H9 (cell line): ENCODE data around the gene P2RX6. TPM values are rescaled to one million over a fixed set of nuclear protein-coding genes. Genes with fewer than 3 reads are reported as not detected.
"Not testable (repeated sequence)": the region's sequence is repeated elsewhere in the genome, so short reads cannot be mapped to it uniquely, and the experiment has no call there.

ENCODE experiments used
- DNase-seq: peaks from one replicate; pipeline ENCODE4 v3.0.0-alpha.2; 2017
- H2AFZ ChIP-seq: one replicate; pipeline ENCODE4 v1.6.1; 2013; ENCODE audit warnings: mild to moderate bottlenecking, low read length, control low read depth, moderate library complexity
- H2AK5ac ChIP-seq: 2 replicates; pipeline ENCODE4 v1.6.1; 2013; ENCODE audit warnings: low read length, control low read depth, mixed read lengths; ENCODE audit not compliant: insufficient read length
- H2BK120ac ChIP-seq: one replicate; pipeline ENCODE4 v1.6.1; 2013; ENCODE audit warnings: low read depth, mild to moderate bottlenecking, low read length, control low read depth, inconsistent platforms; ENCODE audit not compliant: poor library complexity, severe bottlenecking
- H2BK12ac ChIP-seq: 2 replicates; pipeline ENCODE4 v1.6.1; 2013; ENCODE audit warnings: low read length, control low read depth, mixed read lengths, low read depth; ENCODE audit not compliant: insufficient read length
- H2BK15ac ChIP-seq: 2 replicates; pipeline ENCODE4 v1.6.1; 2013; ENCODE audit warnings: low read depth, low read length, control low read depth
- H2BK20ac ChIP-seq: one replicate; pipeline ENCODE4 v1.6.1; 2013; ENCODE audit warnings: low read depth, mild to moderate bottlenecking, low read length, control low read depth, inconsistent platforms; ENCODE audit not compliant: poor library complexity, severe bottlenecking
- H2BK5ac ChIP-seq: 2 replicates; pipeline ENCODE4 v1.6.1; 2013; ENCODE audit warnings: low read length, control low read depth, mixed read lengths; ENCODE audit not compliant: insufficient read length
- H3K14ac ChIP-seq: 2 replicates; pipeline ENCODE4 v1.6.1; 2013; ENCODE audit warnings: low read length, control low read depth; ENCODE audit not compliant: insufficient read depth
- H3K18ac ChIP-seq: 2 replicates; pipeline ENCODE4 v1.6.1; 2013; ENCODE audit warnings: low read depth, mild to moderate bottlenecking, mixed read lengths, low read length, control low read depth; ENCODE audit not compliant: insufficient read length
- H3K23ac ChIP-seq: 2 replicates; pipeline ENCODE4 v1.6.1; 2013; ENCODE audit warnings: low read length, control low read depth, mixed read lengths, low read depth; ENCODE audit not compliant: insufficient read length
- H3K23me2 ChIP-seq: 2 replicates; pipeline ENCODE4 v1.6.1; 2013; ENCODE audit warnings: low read depth, mild to moderate bottlenecking, mixed read lengths, low read length, control low read depth; ENCODE audit not compliant: insufficient read length, poor library complexity, severe bottlenecking
- H3K27ac ChIP-seq: 2 replicates; pipeline ENCODE4 v1.5.1; 2013; ENCODE audit warnings: low read length, control low read depth, mixed read lengths, low read depth; ENCODE audit not compliant: insufficient read length
- H3K27me3 ChIP-seq: 2 replicates; pipeline ENCODE4 v1.6.1; 2013; ENCODE audit warnings: low read length, control low read depth, inconsistent platforms; ENCODE audit not compliant: insufficient read depth
- H3K4ac ChIP-seq: 2 replicates; pipeline ENCODE4 v1.6.1; 2013; ENCODE audit warnings: low read depth, mild to moderate bottlenecking, control low read depth, inconsistent platforms, low read length, moderate library complexity
- H3K4me1 ChIP-seq: 2 replicates; pipeline ENCODE4 v1.6.1; 2013; ENCODE audit warnings: low read length, control low read depth, inconsistent platforms; ENCODE audit not compliant: insufficient read depth
- H3K4me2 ChIP-seq: 2 replicates; pipeline ENCODE4 v1.6.1; 2013; ENCODE audit warnings: low read length, control low read depth, mixed read lengths; ENCODE audit not compliant: insufficient read length, insufficient read depth
- H3K56ac ChIP-seq: 2 replicates; pipeline ENCODE4 v1.6.1; 2013; ENCODE audit warnings: low read depth, mild to moderate bottlenecking, mixed read lengths, low read length, control low read depth; ENCODE audit not compliant: insufficient read length
- H3K79me1 ChIP-seq: 2 replicates; pipeline ENCODE4 v1.6.1; 2013; ENCODE audit warnings: low read depth, mild to moderate bottlenecking, moderate library complexity, low read length, control low read depth, inconsistent platforms; ENCODE audit not compliant: insufficient read depth, poor library complexity, severe bottlenecking
- H3K79me2 ChIP-seq: 2 replicates; pipeline ENCODE4 v1.6.1; 2013; ENCODE audit warnings: low read length, control low read depth, inconsistent platforms; ENCODE audit not compliant: insufficient read depth
- H3K9ac ChIP-seq: 2 replicates; pipeline ENCODE4 v1.6.1; 2013; ENCODE audit warnings: low read length, control low read depth, mixed read lengths; ENCODE audit not compliant: insufficient read length; ENCODE audit errors: extremely low read depth
- H3K9me3 ChIP-seq: one replicate; pipeline ENCODE4 v1.6.1; 2013; ENCODE audit warnings: low read depth, low read length, inconsistent platforms; ENCODE audit not compliant: control insufficient read depth
- H3T11ph ChIP-seq: one replicate; pipeline ENCODE4 v1.6.1; 2013; ENCODE audit warnings: mild to moderate bottlenecking, low read length, control low read depth, inconsistent platforms
- H4K20me1 ChIP-seq: one replicate; pipeline ENCODE4 v1.6.1; 2013; ENCODE audit not compliant: control insufficient read depth, insufficient read length, insufficient read depth
- H4K5ac ChIP-seq: 2 replicates; pipeline ENCODE4 v1.6.1; 2013; ENCODE audit warnings: low read depth, mild to moderate bottlenecking, mixed read lengths, low read length, control low read depth; ENCODE audit not compliant: insufficient read length
- H4K8ac ChIP-seq: replicated peaks from 2 replicates; pipeline ENCODE4 v1.6.1; 2013; ENCODE audit warnings: low read length, control low read depth, mixed read lengths, low read depth; ENCODE audit not compliant: insufficient read length
- H4K91ac ChIP-seq: 2 replicates; pipeline ENCODE4 v1.6.1; 2013; ENCODE audit warnings: low read depth, mild to moderate bottlenecking, moderate library complexity, mixed read lengths, low read length, control low read depth; ENCODE audit not compliant: insufficient read length
- H3K27ac Mint-ChIP-seq, 3 experiments: 2 replicates in 2 of 3; 3 replicates in 1 of 3; pipeline ENCODE4 v1.8.0; 2020 to 2021; ENCODE audit warnings: mixed read lengths in 3 of 3, mild to moderate bottlenecking in 1 of 3, moderate library complexity in 1 of 3
- H3K27me3 Mint-ChIP-seq: 2 replicates; pipeline ENCODE4 v1.8.0; 2021; ENCODE audit warnings: low read depth, mild to moderate bottlenecking, moderate library complexity, mixed read lengths
- H3K36me3 Mint-ChIP-seq, 3 experiments: 2 replicates in 2 of 3; 3 replicates in 1 of 3; pipeline ENCODE4 v1.8.0; 2020 to 2021; ENCODE audit warnings: low read depth in 3 of 3, mixed read lengths in 3 of 3; ENCODE audit not compliant: insufficient read depth in 1 of 3
- H3K4me1 Mint-ChIP-seq, 2 experiments: 2 replicates each; pipeline ENCODE4 v1.8.0; 2020; ENCODE audit warnings: mixed read lengths in 2 of 2
- H3K4me3 Mint-ChIP-seq, 2 experiments: 2 replicates in 1 of 2; 3 replicates in 1 of 2; pipeline ENCODE4 v1.8.0; 2020 to 2021; ENCODE audit warnings: mild to moderate bottlenecking in 2 of 2, mixed read lengths in 2 of 2, moderate library complexity in 1 of 2
- H3K9me3 Mint-ChIP-seq, 2 experiments: 2 replicates in 1 of 2; 3 replicates in 1 of 2; pipeline ENCODE4 v1.8.0; 2020; ENCODE audit warnings: mild to moderate bottlenecking in 2 of 2, mixed read lengths in 2 of 2, moderate library complexity in 1 of 2
- WGBS: extraction: QIAGEN DNeasy Blood & Tissue Kit; methylation state at CpG from one replicate; pipeline ENCODE4 v1.1.7; 2013; ENCODE audit warnings: missing lambda C conversion rate, low lambda C conversion rate, mixed read lengths; ENCODE audit not compliant: insufficient read length; ENCODE audit errors: extremely low coverage; 5-methylcytosine and 5-hydroxymethylcytosine counted together
- total RNA-seq: library from RNA; stranded (reverse); gene quantifications from 2 replicates; pipeline ENCODE4 v1.2.1, GENCODE V29; 2021
- TF ChIP-seq, protein P1 (sequence below): fragments of 200-600 bp; sonication (generic); conservative IDR thresholded peaks from 3 replicates; pipeline ENCODE4 v1.8.0; 2021; ENCODE audit warnings: antibody characterized with exemption, mild to moderate bottlenecking

The P2RX6 gene
- total RNA-seq, 1 experiment from 2014 or later, result not detected

DNA sequence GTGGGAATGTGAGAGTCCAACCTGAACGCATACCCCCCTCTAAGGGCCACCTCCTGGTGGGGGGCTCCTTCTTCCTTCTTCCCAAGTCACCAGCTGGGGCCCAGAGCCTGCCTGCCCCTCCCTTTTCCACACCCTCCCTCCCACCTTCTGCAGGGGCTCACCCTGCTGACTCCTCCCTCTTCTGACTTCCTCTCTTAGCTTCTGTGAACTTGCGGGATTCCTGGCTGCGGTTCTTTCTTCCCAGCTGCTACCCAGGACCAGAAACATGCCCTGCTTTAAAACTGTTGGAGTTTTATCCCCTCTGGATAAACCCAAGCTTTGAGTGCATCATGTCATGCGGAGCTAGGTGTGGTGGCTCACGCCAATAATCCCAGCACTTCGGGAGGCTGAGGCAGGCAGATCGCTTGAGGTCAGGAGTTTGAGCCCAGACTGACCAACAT is 40.9 kb downstream of the P2RX6 start:
- H3K23ac ChIP-seq, result no peak overlapping the region
- no peak overlapping the region for H3K14ac ChIP-seq
- no peak overlapping the region for H4K8ac ChIP-seq
- H3K4me1 ChIP-seq, result peaks cover 5% of the 10 kb centered on the region; the same call in 1 of the 2 replicates
- no peak overlapping the region for H4K91ac ChIP-seq
- Mint-ChIP-seq H3K36me3 (no peaks in the 10 kb centered on the region), H3K9me3 (no peaks in the 10 kb centered on the region; a peak in 1 of 5 replicates), H3K4me1 (peaks cover 26 to 37% of the 10 kb centered on the region in 2 experiments), H3K27me3 (peaks cover 7% of the 10 kb centered on the region), H3K4me3 (no peak overlapping the region), H3K27ac (peak overlapping the region in 1 of 3 experiments; percentile 44; a peak in 1 of 7 replicates)
- H3K79me1 ChIP-seq, result no peaks in the 10 kb centered on the region
- no peak overlapping the region for H3K9ac ChIP-seq
- no peak overlapping the region for H3T11ph ChIP-seq
- no peak overlapping the region for H2BK20ac ChIP-seq
- DNase-seq, result peak; percentile 60
- H2BK5ac ChIP-seq, result no peak overlapping the region
- H2AK5ac ChIP-seq, result no peak overlapping the region
- H3K27me3 ChIP-seq, result no peaks in the 10 kb centered on the region
- no peaks in the 10 kb centered on the region for H3K79me2 ChIP-seq
- H2BK15ac ChIP-seq, result no peak overlapping the region
- no peak overlapping the region for H3K27ac ChIP-seq
- H3K4ac ChIP-seq, result no peak overlapping the region
- no peak overlapping the region for H3K18ac ChIP-seq
- TF ChIP-seq, protein P1, sequence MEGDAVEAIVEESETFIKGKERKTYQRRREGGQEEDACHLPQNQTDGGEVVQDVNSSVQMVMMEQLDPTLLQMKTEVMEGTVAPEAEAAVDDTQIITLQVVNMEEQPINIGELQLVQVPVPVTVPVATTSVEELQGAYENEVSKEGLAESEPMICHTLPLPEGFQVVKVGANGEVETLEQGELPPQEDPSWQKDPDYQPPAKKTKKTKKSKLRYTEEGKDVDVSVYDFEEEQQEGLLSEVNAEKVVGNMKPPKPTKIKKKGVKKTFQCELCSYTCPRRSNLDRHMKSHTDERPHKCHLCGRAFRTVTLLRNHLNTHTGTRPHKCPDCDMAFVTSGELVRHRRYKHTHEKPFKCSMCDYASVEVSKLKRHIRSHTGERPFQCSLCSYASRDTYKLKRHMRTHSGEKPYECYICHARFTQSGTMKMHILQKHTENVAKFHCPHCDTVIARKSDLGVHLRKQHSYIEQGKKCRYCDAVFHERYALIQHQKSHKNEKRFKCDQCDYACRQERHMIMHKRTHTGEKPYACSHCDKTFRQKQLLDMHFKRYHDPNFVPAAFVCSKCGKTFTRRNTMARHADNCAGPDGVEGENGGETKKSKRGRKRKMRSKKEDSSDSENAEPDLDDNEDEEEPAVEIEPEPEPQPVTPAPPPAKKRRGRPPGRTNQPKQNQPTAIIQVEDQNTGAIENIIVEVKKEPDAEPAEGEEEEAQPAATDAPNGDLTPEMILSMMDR, result no peak
- no CpG with 5 or more reads among the region's 7 CpGs for WGBS
- no peaks in the 10 kb centered on the region for H3K23me2 ChIP-seq
- no peaks in the 10 kb centered on the region for H3K9me3 ChIP-seq
- H2BK120ac ChIP-seq, result no peak overlapping the region
- H3K4me2 ChIP-seq, result no peak overlapping the region
- H4K5ac ChIP-seq, result no peak overlapping the region
- no peak overlapping the region for H2AFZ ChIP-seq
- no peaks in the 10 kb centered on the region for H4K20me1 ChIP-seq
- H3K56ac ChIP-seq, result no peak overlapping the region
- no peak overlapping the region for H2BK12ac ChIP-seq

DNA sequence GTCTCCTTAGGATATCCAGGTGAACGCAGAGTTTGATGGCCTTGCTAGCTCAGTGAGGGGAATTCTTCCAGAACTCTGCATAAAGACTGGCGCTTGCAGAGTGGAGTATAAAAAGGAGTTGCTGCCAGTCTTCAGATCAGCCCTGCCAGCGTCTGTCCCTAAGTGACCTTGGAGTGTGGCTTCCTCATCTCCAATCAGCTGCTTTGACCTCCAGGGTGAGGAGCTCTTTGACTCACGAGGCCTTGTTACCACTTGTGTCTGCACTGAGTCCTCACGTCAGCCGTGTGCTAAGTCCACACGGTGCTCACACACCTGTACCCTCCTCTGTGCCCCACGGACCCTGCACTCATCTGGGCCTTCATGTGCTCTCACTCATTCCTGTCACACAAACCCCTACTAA is 45.4 kb downstream of the P2RX6 start:
- H3K4ac ChIP-seq, H2AFZ ChIP-seq, H3K79me2 ChIP-seq, H3T11ph ChIP-seq, H3K9me3 Mint-ChIP-seq, H2BK20ac ChIP-seq, H3K4me1 ChIP-seq, H3K23ac ChIP-seq, H3K18ac ChIP-seq, H3K27me3 Mint-ChIP-seq, H3K79me1 ChIP-seq, H3K4me3 Mint-ChIP-seq, H3K27me3 ChIP-seq, H4K20me1 ChIP-seq, H4K5ac ChIP-seq, H3K27ac ChIP-seq, H2BK120ac ChIP-seq, H3K23me2 ChIP-seq, DNase-seq, H3K36me3 Mint-ChIP-seq, H4K8ac ChIP-seq, H4K91ac ChIP-seq, H3K14ac ChIP-seq, H3K9me3 ChIP-seq, H2BK5ac ChIP-seq, H2AK5ac ChIP-seq, H3K9ac ChIP-seq, H2BK12ac ChIP-seq, H3K27ac Mint-ChIP-seq, H3K4me2 ChIP-seq, H2BK15ac ChIP-seq, H3K56ac ChIP-seq: not testable (repeated sequence)
- WGBS, result no CpG with 5 or more reads among the region's 8 CpGs
- peaks cover 10 to 16% of the 10 kb centered on the region in 2 experiments for H3K4me1 Mint-ChIP-seq
